ENCODE results near the gene KCNA10. TPM values are rescaled to one million over a fixed set of nuclear protein-coding genes. Genes with fewer than 3 reads are reported as not detected.

KCNA10 gene
- total RNA-seq, 2 experiments from 2014 or later: not detected

DNA sequence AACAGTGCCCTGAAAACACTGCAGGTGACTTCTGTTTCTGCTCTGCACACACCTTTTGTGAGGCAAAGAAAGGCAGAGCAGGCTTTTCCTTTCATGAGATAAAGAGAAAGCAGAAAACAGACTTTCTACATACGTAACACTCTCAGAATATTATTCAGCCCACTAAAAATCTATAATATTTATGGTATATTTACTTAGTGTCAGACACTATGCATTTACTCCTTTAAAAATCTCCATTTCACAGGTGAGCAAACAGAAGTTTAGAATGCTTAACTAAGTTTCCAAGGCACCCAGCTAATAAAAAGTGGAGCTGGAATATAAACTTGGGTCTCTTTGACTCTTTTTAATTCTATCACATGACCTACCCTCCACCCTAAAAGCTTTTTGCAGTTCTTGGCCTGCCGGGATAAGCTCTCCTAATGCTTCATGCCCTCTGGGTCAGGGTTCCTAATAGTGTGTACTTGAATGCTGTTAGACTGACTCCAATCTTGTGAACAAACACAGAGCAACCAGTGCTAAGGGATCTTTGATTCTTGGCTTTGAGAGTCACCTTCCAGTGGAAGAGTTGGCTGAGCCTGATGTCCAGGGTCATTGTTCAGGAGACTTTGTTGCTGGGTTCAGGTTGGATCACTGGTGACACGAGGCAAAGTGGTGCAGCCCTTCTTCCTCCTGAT is 40.9 kb downstream of the KCNA10 start:
- DNase-seq (no peak), ATAC-seq (no peak)
- no peak overlapping the region for H3K4me3 Mint-ChIP-seq
- peaks cover 2% of the 10 kb centered on the region for H3K4me1 Mint-ChIP-seq
- no peaks in the 10 kb centered on the region for H3K9me3 Mint-ChIP-seq (ENCODE audit: low read depth)
- H3K27me3 Mint-ChIP-seq: peaks cover 7% of the 10 kb centered on the region
- CTCF ChIA-PET: interaction anchor here (1.0 to 4.4 kb wide), 4 partner anchors 16 to 138 kb away, joined by 3 to 20 read pairs (median 4); no protein-coding TSS in a partner anchor
- H3K36me3 Mint-ChIP-seq: no peaks in the 10 kb centered on the region
- H3K27ac Mint-ChIP-seq: no peak overlapping the region

GRCh38 chr1:110477445-110477957 is 41.5 kb downstream of the KCNA10 start:
- H3K36me3 Mint-ChIP-seq: no peaks in the 10 kb centered on the region
- peaks cover 3% of the 10 kb centered on the region for H3K27me3 Mint-ChIP-seq
- H3K4me1 Mint-ChIP-seq: peaks cover 2% of the 10 kb centered on the region
- ATAC-seq (peak; percentile 39), DNase-seq (no peak)
- H3K27ac Mint-ChIP-seq: no peak overlapping the region
- CTCF ChIA-PET: interaction anchor here (1.0 to 4.4 kb wide), 5 partner anchors 15 to 302 kb away, joined by 3 to 20 read pairs (median 3); no protein-coding TSS in a partner anchor
- no peaks in the 10 kb centered on the region for H3K9me3 Mint-ChIP-seq (ENCODE audit: low read depth)
- H3K4me3 Mint-ChIP-seq: no peak overlapping the region

DNA sequence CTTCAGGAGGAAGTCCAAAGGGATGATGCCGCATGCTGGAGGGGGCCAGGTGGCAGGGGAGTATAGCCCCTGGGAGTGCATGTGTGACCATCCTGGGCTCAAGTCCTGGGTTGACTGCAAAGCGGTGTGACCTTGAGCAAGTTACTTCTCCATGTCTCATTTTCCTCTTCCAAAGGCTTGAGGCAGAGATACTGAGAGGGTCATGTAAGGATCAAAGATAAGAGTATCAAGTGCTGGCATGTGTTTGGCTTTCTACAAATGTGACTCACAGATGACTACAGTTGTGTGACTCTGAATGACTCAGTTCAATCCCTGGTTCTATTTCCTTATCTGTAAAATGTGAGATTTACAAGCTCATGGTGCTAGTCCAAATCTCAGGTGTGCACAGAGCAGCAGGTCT is 41.9 kb downstream of the KCNA10 start:
- DNase-seq: no peak
- CTCF ChIA-PET: interaction anchor here (1.0 to 4.4 kb wide), 5 partner anchors 15 to 303 kb away, joined by 3 to 20 read pairs (median 3); no protein-coding TSS in a partner anchor
- H3K27me3 Mint-ChIP-seq: no peaks in the 10 kb centered on the region
- no peaks in the 10 kb centered on the region for H3K9me3 Mint-ChIP-seq (ENCODE audit: low read depth)
- peaks cover 2% of the 10 kb centered on the region for H3K4me1 Mint-ChIP-seq
- no peaks in the 10 kb centered on the region for H3K36me3 Mint-ChIP-seq
- H3K4me3 Mint-ChIP-seq: no peak overlapping the region
- H3K27ac Mint-ChIP-seq: no peak overlapping the region
- no peak for ATAC-seq

GRCh38 chr1:110476028-110476765 is 42.8 kb downstream of the KCNA10 start:
- Mint-ChIP-seq H3K27me3 (no peaks in the 10 kb centered on the region), H3K4me1 (peaks cover 2% of the 10 kb centered on the region), H3K4me3 (no peak overlapping the region), H3K9me3 (ENCODE audit: low read depth) (no peaks in the 10 kb centered on the region), H3K27ac (no peak overlapping the region), H3K36me3 (no peaks in the 10 kb centered on the region)
- CTCF ChIA-PET: interaction anchor here (1.4 to 4.4 kb wide), 2 partner anchors 16 to 20 kb away, joined by 5 to 20 read pairs; no protein-coding TSS in a partner anchor
- no peak for DNase-seq
- ATAC-seq: no peak

DNA sequence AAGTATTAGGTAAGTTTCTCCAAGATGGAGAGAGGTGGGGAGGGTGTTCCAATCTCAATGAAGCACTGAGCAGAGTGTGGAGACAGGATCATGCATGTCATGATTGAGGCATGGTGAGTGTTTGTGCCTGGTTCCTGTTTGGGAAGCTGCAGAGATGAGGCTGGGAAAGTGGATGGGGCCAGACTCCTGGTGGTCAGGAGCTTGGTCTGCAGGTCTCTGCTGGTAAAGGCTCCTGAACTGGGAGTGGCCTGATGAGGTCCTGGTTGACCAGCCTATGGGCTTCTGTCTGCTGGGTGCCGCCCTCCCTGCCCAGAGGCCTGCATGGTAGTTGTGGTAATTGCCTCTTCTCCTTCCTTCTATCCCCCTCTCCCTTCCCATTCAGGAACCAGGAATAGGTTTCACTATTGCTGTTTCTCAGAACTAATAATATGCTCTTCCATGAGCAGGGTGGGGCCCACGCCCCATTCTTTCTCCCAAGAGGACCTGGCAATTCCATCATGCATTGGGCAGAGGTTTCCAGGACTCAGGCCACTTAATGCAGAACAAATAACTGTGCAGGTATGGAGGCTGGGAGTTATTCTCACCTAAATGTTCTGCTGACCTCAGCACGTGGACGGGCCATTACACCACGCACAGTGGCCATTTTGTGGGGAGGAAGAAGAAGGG is 43.5 kb downstream of the KCNA10 start:
- Mint-ChIP-seq H3K9me3 (ENCODE audit: low read depth) (no peaks in the 10 kb centered on the region), H3K27me3 (peaks cover 2% of the 10 kb centered on the region), H3K36me3 (no peaks in the 10 kb centered on the region), H3K4me1 (peaks cover 2% of the 10 kb centered on the region), H3K4me3 (no peak overlapping the region), H3K27ac (no peak overlapping the region)
- ATAC-seq (no peak), DNase-seq (no peak)
- CTCF ChIA-PET: interaction anchor here (3.3 to 4.4 kb wide), 2 partner anchors 20 to 21 kb away, joined by 14 to 20 read pairs; no protein-coding TSS in a partner anchor

GRCh38 chr1:110474444-110474843 is 44.5 kb downstream of the KCNA10 start:
- ATAC-seq (no peak), DNase-seq (no peak)
- H3K4me3 Mint-ChIP-seq: no peak overlapping the region
- no peak overlapping the region for H3K27ac Mint-ChIP-seq
- H3K36me3 Mint-ChIP-seq: no peaks in the 10 kb centered on the region
- H3K4me1 Mint-ChIP-seq: peaks cover 2% of the 10 kb centered on the region
- no peaks in the 10 kb centered on the region for H3K9me3 Mint-ChIP-seq (ENCODE audit: low read depth)
- peaks cover 5% of the 10 kb centered on the region for H3K27me3 Mint-ChIP-seq
- CTCF ChIA-PET: interaction anchor here (1.1 to 3.3 kb wide), 3 partner anchors 14 to 138 kb away, joined by 3 to 14 read pairs (median 4); no protein-coding TSS in a partner anchor

GRCh38 chr1:110472546-110472945 is 46.4 kb downstream of the KCNA10 start:
- H3K27me3 Mint-ChIP-seq: peaks cover 12% of the 10 kb centered on the region
- H3K4me1 Mint-ChIP-seq: peaks cover 2% of the 10 kb centered on the region
- no peaks in the 10 kb centered on the region for H3K9me3 Mint-ChIP-seq (ENCODE audit: low read depth)
- ATAC-seq: no peak
- no peaks in the 10 kb centered on the region for H3K36me3 Mint-ChIP-seq
- no peak for DNase-seq
- CTCF ChIA-PET: interaction anchor here (1.8 to 3.3 kb wide), 2 partner anchors 12 to 23 kb away, joined by 6 to 14 read pairs; no protein-coding TSS in a partner anchor
- H3K4me3 Mint-ChIP-seq: no peak overlapping the region
- H3K27ac Mint-ChIP-seq: no peak overlapping the region

DNA sequence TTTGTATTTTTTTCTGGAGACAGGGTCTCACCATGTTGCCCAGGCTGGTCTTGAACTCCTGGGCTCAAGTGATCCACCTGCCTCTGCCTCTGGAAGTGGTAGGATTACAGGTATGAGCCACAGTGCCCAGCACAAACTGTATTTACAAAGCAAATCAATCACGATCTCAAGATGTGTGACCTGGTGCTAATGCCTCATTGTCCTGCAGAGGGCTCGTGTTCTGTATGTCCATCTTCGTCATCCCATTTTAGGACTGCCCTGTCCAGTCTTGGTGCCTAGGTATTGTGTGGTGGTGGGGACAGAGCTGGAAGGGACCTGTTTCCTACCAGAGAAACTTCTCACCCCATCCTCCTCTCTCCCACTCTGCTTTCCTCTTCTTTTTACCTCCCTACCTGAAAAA is 47.8 kb downstream of the KCNA10 start:
- H3K27ac Mint-ChIP-seq: no peak overlapping the region
- DNase-seq: no peak
- no peak for ATAC-seq
- H3K9me3 Mint-ChIP-seq (ENCODE audit: low read depth): no peaks in the 10 kb centered on the region
- no peak overlapping the region for H3K4me3 Mint-ChIP-seq
- no peaks in the 10 kb centered on the region for H3K4me1 Mint-ChIP-seq
- peaks cover 14% of the 10 kb centered on the region for H3K27me3 Mint-ChIP-seq
- H3K36me3 Mint-ChIP-seq: no peaks in the 10 kb centered on the region
- CTCF ChIA-PET: no interaction called here

Other genes starting within 250 kb of the KCNA10 start
- gene RBM15, start 179.8 kb downstream of the KCNA10 start, total RNA-seq: 100 to 1,000 TPM in 1 of 2 experiments, 10 to 100 TPM in 1; 76.5 to 122 TPM
- under 1 TPM; 0.14 to 0.23 TPM for gene SLC16A4, start 128.1 kb downstream of the KCNA10 start, total RNA-seq
- gene LAMTOR5, start 111.5 kb downstream of the KCNA10 start, total RNA-seq: 100 to 1,000 TPM; 109 to 130 TPM
- not detected for gene PROK1, start 68.0 kb downstream of the KCNA10 start, total RNA-seq
- 1 to 10 TPM; 2.4 to 3.7 TPM for gene KCNA2, start 87.2 kb upstream of the KCNA10 start, total RNA-seq
- 10 to 100 TPM; 59.8 to 95.2 TPM for gene KCNA3, start 155.8 kb upstream of the KCNA10 start, total RNA-seq

Measured in activated CD8-positive, alpha-beta memory T cell treated with anti-CD3 and anti-CD28 coated beads, Interleukin-2, amount 10 ng/mL, durations not matched to agents 7 days and 5 days (primary cell).